IPS-20b (cell line): Measurements from ENCODE around the gene TYMS.

Experiments used
- H3K27ac ChIP-seq: one replicate; pipeline ENCODE4 v1.5.1; 2013; ENCODE audit warnings: low read length
- H3K27me3 ChIP-seq: 2 replicates; pipeline ENCODE4 v1.6.1; 2013; ENCODE audit warnings: mild to moderate bottlenecking, low read length, inconsistent platforms; ENCODE audit not compliant: insufficient read depth
- H3K36me3 ChIP-seq: 2 replicates; pipeline ENCODE4 v1.6.1; 2013; ENCODE audit warnings: low read depth, mild to moderate bottlenecking, inconsistent platforms, low read length, moderate library complexity; ENCODE audit not compliant: insufficient read depth
- H3K4me1 ChIP-seq: 2 replicates; pipeline ENCODE4 v1.6.1; 2013; ENCODE audit warnings: mild to moderate bottlenecking, control low read depth, inconsistent platforms, low read length, moderate library complexity; ENCODE audit not compliant: insufficient read depth
- H3K4me3 ChIP-seq: 2 replicates; pipeline ENCODE4 v1.5.1; 2013; ENCODE audit warnings: mild to moderate bottlenecking, low read length, inconsistent platforms
- H3K9ac ChIP-seq: 2 replicates; pipeline ENCODE4 v1.6.1; 2013; ENCODE audit warnings: low read depth, mild to moderate bottlenecking, inconsistent platforms, low read length, moderate library complexity
- H3K9me3 ChIP-seq: 2 replicates; pipeline ENCODE4 v1.6.1; 2013; ENCODE audit warnings: mild to moderate bottlenecking, low read depth, low read length, inconsistent platforms; ENCODE audit not compliant: insufficient read depth

TYMS gene

DNA sequence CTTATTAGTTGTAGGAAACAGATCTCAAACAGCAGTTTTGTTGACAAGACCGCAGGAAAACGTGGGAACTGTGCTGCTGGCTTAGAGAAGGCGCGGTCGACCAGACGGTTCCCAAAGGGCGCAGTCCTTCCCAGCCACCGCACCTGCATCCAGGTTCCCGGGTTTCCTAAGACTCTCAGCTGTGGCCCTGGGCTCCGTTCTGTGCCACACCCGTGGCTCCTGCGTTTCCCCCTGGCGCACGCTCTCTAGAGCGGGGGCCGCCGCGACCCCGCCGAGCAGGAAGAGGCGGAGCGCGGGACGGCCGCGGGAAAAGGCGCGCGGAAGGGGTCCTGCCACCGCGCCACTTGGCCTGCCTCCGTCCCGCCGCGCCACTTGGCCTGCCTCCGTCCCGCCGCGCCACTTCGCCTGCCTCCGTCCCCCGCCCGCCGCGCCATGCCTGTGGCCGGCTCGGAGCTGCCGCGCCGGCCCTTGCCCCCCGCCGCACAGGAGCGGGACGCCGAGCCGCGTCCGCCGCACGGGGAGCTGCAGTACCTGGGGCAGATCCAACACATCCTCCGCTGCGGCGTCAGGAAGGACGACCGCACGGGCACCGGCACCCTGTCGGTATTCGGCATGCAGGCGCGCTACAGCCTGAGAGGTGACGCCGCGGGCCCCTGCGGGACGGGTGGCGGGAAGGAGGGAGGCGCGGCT is at the start of gene TYMS:
TSS of gene TYMS (plus strand) at position 343 of the 690 bp plus-strand sequence. CDS start at position 433, 90 bp downstream.
- Histone ChIP-seq H3K4me3 (peak within 1 kb of the TSS; percentile 78), H3K9ac (peak within 1 kb of the TSS; percentile 94; the same call in 1 of the 2 replicates), H3K27me3 (no peaks in the 10 kb centered on the region), H3K36me3 (peaks cover 35% of the 10 kb centered on the region), H3K9me3 (peaks cover 5% of the 10 kb centered on the region), H3K27ac (peak within 1 kb of the TSS; percentile 89), H3K4me1 (peaks cover 7% of the 10 kb centered on the region)

DNA sequence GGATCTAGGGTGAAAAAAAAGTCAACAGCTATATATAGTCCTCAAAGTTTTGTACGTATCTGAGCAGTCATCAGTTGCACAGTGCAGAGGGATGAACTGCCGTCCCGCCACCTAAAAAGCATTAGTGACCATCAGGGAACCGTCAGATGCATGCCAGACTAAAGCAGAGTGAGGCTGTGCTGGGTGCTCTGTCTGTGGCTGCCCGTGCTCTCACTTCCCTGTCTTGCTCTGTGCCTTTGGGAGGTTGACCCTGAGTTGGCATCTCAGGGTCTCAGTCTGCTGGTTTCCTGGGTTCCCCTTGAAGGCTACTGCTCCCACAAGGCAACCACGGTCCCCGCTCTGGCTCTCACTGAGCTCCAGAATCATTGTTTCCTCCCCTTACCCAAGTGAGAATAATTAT is 49.5 kb upstream of the TYMS start:
- Histone ChIP-seq H3K9ac (no peak overlapping the region), H3K4me3 (no peak overlapping the region), H3K9me3 (no peaks in the 10 kb centered on the region), H3K4me1 (no peaks in the 10 kb centered on the region), H3K27ac (no peak overlapping the region), H3K27me3 (no peaks in the 10 kb centered on the region), H3K36me3 (no peaks in the 10 kb centered on the region)

DNA sequence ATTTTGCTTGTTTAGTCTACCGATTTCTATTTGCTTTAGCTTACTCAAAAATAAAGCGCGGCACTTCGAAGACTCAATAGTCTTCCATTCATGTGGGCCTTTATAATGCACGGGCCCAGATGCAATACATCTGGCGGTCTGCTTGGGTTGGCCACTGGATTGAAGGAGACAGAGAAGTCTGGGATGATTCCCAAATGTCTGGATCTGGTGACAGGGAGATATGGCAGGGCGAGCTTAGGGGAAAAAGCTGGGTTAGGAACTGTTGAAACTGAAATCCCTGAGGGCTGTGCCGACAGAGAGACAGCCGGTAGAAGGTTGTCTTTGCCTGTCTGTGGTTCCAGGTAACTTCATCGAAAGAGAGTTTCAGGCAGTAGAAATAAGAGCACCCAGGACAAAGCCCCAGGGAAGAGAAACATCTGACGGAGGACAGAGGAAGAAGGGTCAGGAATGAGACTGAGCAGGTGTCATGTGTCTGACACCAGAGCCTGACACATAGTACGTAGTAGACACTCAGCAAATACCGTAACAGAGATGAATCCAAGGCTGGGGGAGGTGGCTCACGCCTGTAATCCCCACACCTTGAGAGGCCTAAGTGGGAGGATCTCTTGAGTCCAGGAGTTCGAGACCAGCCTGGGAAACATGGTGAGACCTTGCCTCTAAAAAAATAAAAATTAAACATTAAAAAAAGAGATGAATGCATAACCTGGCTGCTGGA is 47.1 kb upstream of the TYMS start:
- Histone ChIP-seq H3K9me3 (no peaks in the 10 kb centered on the region), H3K9ac (no peak overlapping the region), H3K27ac (no peak overlapping the region), H3K4me1 (no peaks in the 10 kb centered on the region), H3K4me3 (no peak overlapping the region), H3K36me3 (no peaks in the 10 kb centered on the region), H3K27me3 (no peaks in the 10 kb centered on the region)

DNA sequence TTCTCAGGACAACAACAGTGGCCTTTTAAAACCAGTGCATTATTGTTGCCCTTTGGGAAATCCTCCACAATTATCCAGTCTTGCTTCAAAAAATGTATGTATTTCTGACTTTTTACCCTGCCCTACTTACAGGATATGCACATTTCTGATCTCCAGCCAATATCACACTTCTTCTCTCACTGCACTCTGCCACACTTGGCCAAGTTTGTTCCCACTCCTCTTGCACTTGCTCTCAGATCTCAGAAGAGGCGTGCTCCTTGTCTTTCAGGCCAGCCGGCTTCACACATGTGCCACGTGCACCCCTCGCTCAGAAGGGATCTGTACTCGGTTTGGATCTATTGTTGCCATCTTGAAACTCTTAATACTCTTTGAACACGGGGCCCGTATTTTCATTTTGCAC is 45.3 kb upstream of the TYMS start:
- no peaks in the 10 kb centered on the region for H3K27me3 ChIP-seq
- no peaks in the 10 kb centered on the region for H3K36me3 ChIP-seq
- H3K4me3 ChIP-seq, result no peak overlapping the region
- no peak overlapping the region for H3K9ac ChIP-seq
- H3K9me3 ChIP-seq, result no peaks in the 10 kb centered on the region
- H3K27ac ChIP-seq, result no peak overlapping the region
- H3K4me1 ChIP-seq, result no peaks in the 10 kb centered on the region

- no peaks in the 10 kb centered on the region for H3K27me3 ChIP-seq
- no peak overlapping the region for H3K9ac ChIP-seq
- H3K36me3 ChIP-seq, result no peaks in the 10 kb centered on the region
- H3K9me3 ChIP-seq, result no peaks in the 10 kb centered on the region
- H3K4me1 ChIP-seq, result no peaks in the 10 kb centered on the region
- no peak overlapping the region for H3K4me3 ChIP-seq
- no peak overlapping the region for H3K27ac ChIP-seq
These were observed 43.3 kb upstream of the TYMS start for GRCh38 chr18:614193-614592.

- H3K9ac ChIP-seq, result no peak overlapping the region
- H3K27ac ChIP-seq, result no peak overlapping the region
- no peak overlapping the region for H3K4me3 ChIP-seq
- no peaks in the 10 kb centered on the region for H3K4me1 ChIP-seq
- no peaks in the 10 kb centered on the region for H3K27me3 ChIP-seq
- no peaks in the 10 kb centered on the region for H3K9me3 ChIP-seq
- no peaks in the 10 kb centered on the region for H3K36me3 ChIP-seq
These were observed 42.3 kb upstream of the TYMS start for GRCh38 chr18:615092-615521.

DNA sequence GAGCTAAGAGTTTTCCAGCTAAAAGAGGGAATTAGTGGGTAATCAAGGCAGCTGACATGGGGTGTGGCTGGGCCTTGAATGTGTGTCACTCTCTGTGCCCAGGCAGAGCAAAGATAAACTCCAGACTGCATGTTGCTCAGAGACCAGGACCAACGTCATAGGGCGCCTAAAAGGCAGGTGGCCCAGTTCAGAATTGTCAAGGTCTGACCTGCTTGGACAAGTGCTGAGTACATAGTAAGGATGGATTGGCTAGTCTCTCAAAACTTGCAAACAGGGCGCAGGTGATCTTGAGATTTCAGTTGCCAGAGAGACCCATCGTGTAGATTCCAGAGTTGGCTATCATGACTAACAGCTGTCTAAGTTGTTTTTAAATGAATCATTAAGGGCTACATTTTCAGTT is 41.7 kb upstream of the TYMS start:
- Histone ChIP-seq H3K36me3 (no peaks in the 10 kb centered on the region), H3K4me3 (no peak overlapping the region), H3K9ac (no peak overlapping the region), H3K27me3 (no peaks in the 10 kb centered on the region), H3K27ac (no peak overlapping the region), H3K4me1 (no peaks in the 10 kb centered on the region), H3K9me3 (no peaks in the 10 kb centered on the region)

GRCh38 chr18:616380-616995 is 41.0 kb upstream of the TYMS start:
- no peaks in the 10 kb centered on the region for H3K9me3 ChIP-seq
- no peak overlapping the region for H3K9ac ChIP-seq
- H3K4me1 ChIP-seq, result no peaks in the 10 kb centered on the region
- no peak overlapping the region for H3K27ac ChIP-seq
- no peaks in the 10 kb centered on the region for H3K36me3 ChIP-seq
- no peak overlapping the region for H3K4me3 ChIP-seq
- H3K27me3 ChIP-seq, result no peaks in the 10 kb centered on the region

DNA sequence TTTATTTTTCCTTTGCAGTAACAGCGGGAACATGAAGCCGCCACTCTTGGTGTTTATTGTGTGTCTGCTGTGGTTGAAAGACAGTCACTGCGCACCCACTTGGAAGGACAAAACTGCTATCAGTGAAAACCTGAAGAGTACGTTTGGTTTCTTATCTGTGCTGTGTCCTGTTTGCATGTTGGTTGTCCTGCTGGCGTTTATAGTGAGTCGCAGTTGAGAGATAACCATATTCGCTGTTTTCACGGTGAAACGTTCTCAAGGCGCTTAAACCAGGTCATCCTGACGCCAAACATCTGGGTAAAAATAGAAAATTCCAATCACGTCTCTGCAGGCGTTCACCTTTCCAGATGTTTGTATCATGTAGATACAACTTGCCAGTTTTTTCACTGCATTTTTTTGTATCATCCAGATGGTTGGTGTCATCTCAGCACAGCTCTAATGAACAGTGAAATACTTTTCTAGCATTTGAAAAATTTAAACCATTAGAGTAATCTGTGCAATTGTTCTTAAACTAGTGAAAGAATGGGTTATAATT is 39.4 kb upstream of the TYMS start:
- Histone ChIP-seq H3K9ac (no peak overlapping the region), H3K27me3 (no peaks in the 10 kb centered on the region)

GRCh38 chr18:618618-619017 is 38.8 kb upstream of the TYMS start:
- Histone ChIP-seq H3K36me3 (no peaks in the 10 kb centered on the region), H3K27ac (no peak overlapping the region), H3K4me3 (no peak overlapping the region), H3K27me3 (no peaks in the 10 kb centered on the region), H3K9me3 (no peaks in the 10 kb centered on the region), H3K9ac (no peak overlapping the region), H3K4me1 (no peaks in the 10 kb centered on the region)

More for the DNA sequence above, 39.4 kb upstream of the TYMS start:
- no peaks in the 10 kb centered on the region for H3K36me3 ChIP-seq
- no peak overlapping the region for H3K4me3 ChIP-seq
- H3K27ac ChIP-seq, result no peak overlapping the region
- H3K9me3 ChIP-seq, result no peaks in the 10 kb centered on the region
- H3K4me1 ChIP-seq, result no peaks in the 10 kb centered on the region

DNA sequence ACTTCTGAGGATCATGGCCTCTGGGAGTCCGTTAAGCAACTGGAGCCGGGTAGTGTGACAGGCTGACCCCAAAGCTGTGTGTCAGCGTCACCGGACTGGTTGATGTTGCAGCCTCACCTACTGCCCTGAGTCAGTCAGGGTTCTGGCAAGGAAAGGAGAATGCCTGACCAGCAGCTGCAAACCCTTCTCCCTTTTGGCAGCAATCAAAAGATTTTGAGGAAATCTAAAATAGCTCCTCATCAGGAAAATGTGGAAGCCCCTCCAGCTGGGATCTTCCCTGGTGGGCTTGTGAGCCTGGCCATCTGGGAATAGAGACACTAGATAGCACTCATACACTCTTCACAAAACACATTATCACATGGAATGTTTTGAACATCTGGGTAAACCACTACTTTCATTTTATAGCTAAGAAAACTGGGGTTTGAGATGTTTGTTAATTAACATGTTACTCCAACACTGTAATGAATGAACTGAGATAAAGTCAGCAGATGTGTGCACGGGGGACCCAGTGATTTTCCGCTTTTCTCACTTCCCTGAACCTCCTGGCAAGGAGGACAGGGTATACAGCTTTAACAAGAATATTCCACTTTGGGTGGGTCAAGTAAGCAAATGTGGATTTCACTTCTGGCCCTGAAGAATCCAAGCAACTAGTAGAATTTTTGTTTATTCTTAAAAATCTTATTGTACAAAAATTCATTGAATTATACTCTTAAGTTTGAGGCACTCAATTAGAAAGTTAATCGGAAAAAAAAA is 36.0 kb upstream of the TYMS start:
- no peak overlapping the region for H3K9ac ChIP-seq
- H3K27ac ChIP-seq, result no peak overlapping the region
- H3K4me1 ChIP-seq, result no peaks in the 10 kb centered on the region
- H3K36me3 ChIP-seq, result no peaks in the 10 kb centered on the region
- H3K27me3 ChIP-seq, result no peaks in the 10 kb centered on the region
- H3K4me3 ChIP-seq, result no peak overlapping the region
- no peaks in the 10 kb centered on the region for H3K9me3 ChIP-seq
